Natural killer cell (primary cell): ENCODE measurements around the gene TMEM183A. TPM values are rescaled to one million over a fixed set of nuclear protein-coding genes. Genes with fewer than 3 reads are reported as not detected.
"Not testable (repeated sequence)": the region's sequence is repeated elsewhere in the genome, so short reads cannot be mapped to it uniquely, and the experiment has no call there.

ENCODE experiments used
- ATAC-seq, 3 donors: fragments of 150-1000 bp in 2 of 3; fragments of 200-7000 bp in 1 of 3; cut with Tn5 transposase; 1 replicate in 1 of 3; 2 replicates in 2 of 3; pipeline ENCODE4 v1.10.0; 2021; ENCODE audit warnings: mild to moderate bottlenecking in 2 of 3, moderate library complexity in 2 of 3
- DNase-seq, 2 donors: peaks; one replicate each; pipeline versions ENCODE4 v3.0.0 to v3.0.0-alpha.2; 2013 to 2021; ENCODE audit warnings: mixed read lengths in 1 of 2
- H3K27ac ChIP-seq: one replicate; pipeline ENCODE4 v1.5.1; 2013; ENCODE audit warnings: mild to moderate bottlenecking, low read length
- H3K27me3 ChIP-seq: one replicate; pipeline ENCODE4 v1.6.1; 2013; ENCODE audit warnings: low read length; ENCODE audit not compliant: control insufficient read depth, insufficient read depth
- H3K36me3 ChIP-seq: one replicate; pipeline ENCODE4 v1.6.1; 2013; ENCODE audit warnings: low read length; ENCODE audit not compliant: control insufficient read depth, insufficient read depth
- H3K4me1 ChIP-seq: one replicate; pipeline ENCODE4 v1.6.1; 2013; ENCODE audit warnings: low read length; ENCODE audit not compliant: control insufficient read depth, insufficient read depth
- H3K4me3 ChIP-seq: one replicate; pipeline ENCODE4 v1.5.1; 2013; ENCODE audit warnings: low read length
- H3K9me3 ChIP-seq: one replicate; pipeline ENCODE4 v1.6.1; 2013; ENCODE audit warnings: low read length; ENCODE audit not compliant: control insufficient read depth, insufficient read depth
- H3K27ac Mint-ChIP-seq, 2 donors: one replicate each; pipeline ENCODE4 v1.8.0; 2022; ENCODE audit warnings: mild to moderate bottlenecking in 2 of 2, mixed read lengths in 2 of 2, moderate library complexity in 1 of 2
- H3K27me3 Mint-ChIP-seq, 2 donors: one replicate each; pipeline ENCODE4 v1.8.0; 2022; ENCODE audit warnings: low read depth in 2 of 2, mixed read lengths in 2 of 2
- H3K36me3 Mint-ChIP-seq: one replicate; pipeline ENCODE4 v1.8.0; 2022; ENCODE audit warnings: mixed read lengths
- H3K4me1 Mint-ChIP-seq, 2 donors: one replicate each; pipeline ENCODE4 v1.8.0; 2022; ENCODE audit warnings: mixed read lengths in 2 of 2
- H3K4me3 Mint-ChIP-seq: one replicate; pipeline ENCODE4 v1.8.0; 2022; ENCODE audit warnings: mild to moderate bottlenecking, moderate library complexity, mixed read lengths
- H3K9me3 Mint-ChIP-seq, 2 donors: one replicate each; pipeline ENCODE4 v1.8.0; 2022; ENCODE audit warnings: mixed read lengths in 2 of 2
- WGBS: methylation state at CpG from one replicate; pipeline ENCODE4 v1.1.7; 2013; ENCODE audit warnings: missing lambda C conversion rate; ENCODE audit not compliant: insufficient coverage; 5-methylcytosine and 5-hydroxymethylcytosine counted together
- intact Hi-C: fragments of 100-400 bp; cut with micrococcal nuclease; formaldehyde crosslinking; loops from one replicate; pipeline ENCODE4 v1.14.2; 2022
- total RNA-seq, 4 donors: library from RNA; stranded (reverse); fragments of 120-200 nt in 1 of 4; gene quantifications; one replicate each; pipeline versions ENCODE4 v1.2.3 to v1.2.4, GENCODE V29; 2013 to 2022
- TF ChIP-seq, protein P1 (sequence below): fragments of 200-600 bp; IDR thresholded peaks from one replicate; pipeline ENCODE4 v1.8.0; 2022; ENCODE audit warnings: antibody characterized with exemption

The TMEM183A gene
- total RNA-seq, 3 donors from 2014 or later (not counting 1 experiment from before 2014, with no cell fraction given), result 127 to 147 (median 143) TPM

DNA sequence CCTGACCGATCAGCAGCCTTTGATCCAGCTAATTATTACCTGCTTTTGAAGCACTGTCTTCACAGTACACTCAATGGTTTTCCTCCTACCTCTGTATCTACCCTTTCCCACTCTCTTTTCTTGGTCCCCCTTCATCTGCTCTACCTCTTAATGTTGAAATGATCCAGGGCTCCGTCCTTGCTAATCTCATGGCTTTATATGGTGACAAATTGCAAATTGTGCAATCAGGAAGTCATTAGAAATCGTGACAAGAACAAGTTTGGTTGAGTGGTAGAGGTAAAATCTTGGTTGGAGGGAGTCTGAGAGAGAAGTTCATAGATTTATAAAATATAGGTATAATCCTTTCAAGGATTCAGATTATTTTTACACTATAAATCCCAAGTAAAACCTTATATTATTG lies 30.5 kb upstream of the TMEM183A start:
- Histone ChIP-seq H3K4me1 (no peaks in the 10 kb centered on the region), H3K36me3 (no peaks in the 10 kb centered on the region), H3K27ac (no peak overlapping the region), H3K27me3 (no peaks in the 10 kb centered on the region), H3K4me3 (no peak overlapping the region), H3K9me3 (no peaks in the 10 kb centered on the region)
- Mint-ChIP-seq H3K4me1 (no peaks in the 10 kb centered on the region), H3K4me3 (no peak overlapping the region), H3K36me3 (no peaks in the 10 kb centered on the region), H3K27ac (no peak overlapping the region), H3K27me3 (peaks cover 33 to 38% of the 10 kb centered on the region in 2 donors), H3K9me3 (no peaks in the 10 kb centered on the region)
- no peak for ATAC-seq
- TF ChIP-seq, protein P1, sequence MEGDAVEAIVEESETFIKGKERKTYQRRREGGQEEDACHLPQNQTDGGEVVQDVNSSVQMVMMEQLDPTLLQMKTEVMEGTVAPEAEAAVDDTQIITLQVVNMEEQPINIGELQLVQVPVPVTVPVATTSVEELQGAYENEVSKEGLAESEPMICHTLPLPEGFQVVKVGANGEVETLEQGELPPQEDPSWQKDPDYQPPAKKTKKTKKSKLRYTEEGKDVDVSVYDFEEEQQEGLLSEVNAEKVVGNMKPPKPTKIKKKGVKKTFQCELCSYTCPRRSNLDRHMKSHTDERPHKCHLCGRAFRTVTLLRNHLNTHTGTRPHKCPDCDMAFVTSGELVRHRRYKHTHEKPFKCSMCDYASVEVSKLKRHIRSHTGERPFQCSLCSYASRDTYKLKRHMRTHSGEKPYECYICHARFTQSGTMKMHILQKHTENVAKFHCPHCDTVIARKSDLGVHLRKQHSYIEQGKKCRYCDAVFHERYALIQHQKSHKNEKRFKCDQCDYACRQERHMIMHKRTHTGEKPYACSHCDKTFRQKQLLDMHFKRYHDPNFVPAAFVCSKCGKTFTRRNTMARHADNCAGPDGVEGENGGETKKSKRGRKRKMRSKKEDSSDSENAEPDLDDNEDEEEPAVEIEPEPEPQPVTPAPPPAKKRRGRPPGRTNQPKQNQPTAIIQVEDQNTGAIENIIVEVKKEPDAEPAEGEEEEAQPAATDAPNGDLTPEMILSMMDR, result no peak
- intact Hi-C loops, result no loop called here
- no peak for DNase-seq
- 34% methylated on average over 3 of the region's 3 CpGs for WGBS

DNA sequence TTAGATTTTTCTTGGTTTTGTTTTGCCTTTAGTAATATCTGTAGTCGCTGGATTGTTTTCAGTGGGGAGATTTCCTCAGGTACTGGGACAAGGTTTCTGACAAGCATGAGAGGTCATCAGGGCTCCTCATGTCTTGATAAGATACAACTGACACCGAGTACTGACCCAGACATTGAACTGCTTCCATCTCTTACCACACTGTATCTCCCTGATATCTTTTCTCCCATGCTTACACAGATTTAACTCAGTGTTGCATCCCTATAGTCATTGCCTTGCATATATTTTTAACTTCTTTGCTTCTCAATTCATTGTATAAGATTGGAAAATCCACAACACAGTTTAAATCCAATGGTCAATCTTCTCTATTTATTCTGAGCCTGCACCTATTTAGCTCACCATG lies 27.7 kb upstream of the TMEM183A start:
- DNase-seq (no peak), ATAC-seq (no peak)
- no peak overlapping the region for H3K4me3 Mint-ChIP-seq
- Histone ChIP-seq H3K9me3 (no peaks in the 10 kb centered on the region), H3K4me3 (no peak overlapping the region), H3K36me3 (no peaks in the 10 kb centered on the region), H3K27me3 (no peaks in the 10 kb centered on the region), H3K27ac (no peak overlapping the region), H3K4me1 (no peaks in the 10 kb centered on the region)
- peaks cover 29 to 31% of the 10 kb centered on the region in 2 donors for H3K27me3 Mint-ChIP-seq
- no peak overlapping the region for H3K27ac Mint-ChIP-seq
- H3K9me3 Mint-ChIP-seq, result no peaks in the 10 kb centered on the region
- intact Hi-C loops, result no loop called here
- TF ChIP-seq, protein P1, result no peak
- WGBS, result 85% methylated on average over 2 of the region's 2 CpGs
- H3K4me1 Mint-ChIP-seq, result no peaks in the 10 kb centered on the region
- no peaks in the 10 kb centered on the region for H3K36me3 Mint-ChIP-seq

DNA sequence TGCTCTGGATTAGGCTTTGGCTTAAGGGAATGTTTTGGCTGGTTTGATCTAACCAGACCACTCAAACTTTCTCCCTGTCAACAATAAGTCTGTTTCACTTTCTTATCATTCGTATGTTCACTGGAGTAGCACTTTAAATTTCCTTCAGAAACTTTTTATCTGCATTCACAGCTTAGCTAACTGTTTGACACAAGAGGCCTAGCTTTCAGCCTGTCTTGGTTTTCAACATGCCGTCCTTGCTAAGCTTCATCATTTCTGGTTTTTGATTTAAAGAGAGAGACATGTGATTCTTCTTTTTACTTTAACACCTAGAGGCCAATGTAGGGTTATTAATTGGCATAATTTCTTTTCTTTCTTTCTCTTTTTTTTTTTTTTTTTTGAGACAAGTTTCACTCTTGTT lies 25.2 kb upstream of the TMEM183A start:
- no peaks in the 10 kb centered on the region for H3K9me3 ChIP-seq
- WGBS, result 48% methylated on average over 1 of the region's 2 CpGs
- H3K4me3 Mint-ChIP-seq, result no peak overlapping the region
- H3K4me3 ChIP-seq, result no peak overlapping the region
- DNase-seq, result no peak
- H3K27ac ChIP-seq, result no peak overlapping the region
- no peaks in the 10 kb centered on the region for H3K27me3 ChIP-seq
- intact Hi-C loops, result no loop called here
- no peaks in the 10 kb centered on the region for H3K4me1 Mint-ChIP-seq
- H3K9me3 Mint-ChIP-seq, result no peaks in the 10 kb centered on the region
- H3K36me3 ChIP-seq, result no peaks in the 10 kb centered on the region
- no peaks in the 10 kb centered on the region for H3K36me3 Mint-ChIP-seq
- no peaks in the 10 kb centered on the region for H3K4me1 ChIP-seq
- TF ChIP-seq, protein P1, result no peak
- ATAC-seq, result no peak
- no peak overlapping the region for H3K27ac Mint-ChIP-seq
- peaks cover 22 to 26% of the 10 kb centered on the region in 2 donors for H3K27me3 Mint-ChIP-seq

DNA sequence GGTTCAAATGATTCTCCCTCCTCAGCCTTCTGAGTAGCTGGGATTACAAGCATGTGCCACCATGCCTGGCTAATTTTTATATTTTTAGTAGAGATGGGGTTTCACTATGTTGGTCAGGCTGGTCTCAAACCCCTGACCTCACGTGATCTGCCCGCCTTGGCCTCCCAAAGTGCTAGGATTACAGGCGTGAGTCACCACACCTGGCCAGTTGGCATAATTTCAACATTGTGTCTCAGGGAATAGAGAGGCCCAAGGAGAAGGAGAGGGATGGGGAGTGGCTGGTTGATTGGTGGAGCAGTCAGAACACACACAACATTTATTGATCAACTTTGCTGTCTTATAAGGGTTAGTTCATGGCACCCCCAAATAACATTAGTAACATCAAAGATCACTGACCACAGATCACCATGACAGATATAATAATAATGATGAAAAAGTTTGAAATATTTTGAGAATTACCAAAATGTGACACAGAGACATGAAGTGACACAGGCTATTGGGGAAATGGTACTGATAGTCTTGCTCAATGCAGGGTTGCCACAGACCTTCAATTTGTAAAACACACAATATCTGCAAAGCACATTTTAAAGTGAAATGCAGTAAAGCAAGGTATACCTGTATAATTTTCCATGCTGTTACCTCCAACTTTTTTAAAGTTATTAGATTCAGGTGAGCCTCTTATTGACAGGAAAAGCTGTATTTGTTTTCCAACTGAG lies 24.3 kb upstream of the TMEM183A start:
- ATAC-seq (no peak), DNase-seq (no peak)
- H3K27me3 ChIP-seq, result no peaks in the 10 kb centered on the region
- Mint-ChIP-seq H3K4me1 (no peaks in the 10 kb centered on the region), H3K27me3 (peaks cover 15 to 18% of the 10 kb centered on the region in 2 donors), H3K9me3 (no peaks in the 10 kb centered on the region), H3K27ac (no peak overlapping the region), H3K36me3 (no peaks in the 10 kb centered on the region), H3K4me3 (no peak overlapping the region)
- no peaks in the 10 kb centered on the region for H3K4me1 ChIP-seq
- WGBS, result 88% methylated on average over 3 of the region's 3 CpGs
- no peaks in the 10 kb centered on the region for H3K36me3 ChIP-seq
- H3K9me3 ChIP-seq, result no peaks in the 10 kb centered on the region
- no peak overlapping the region for H3K4me3 ChIP-seq
- intact Hi-C loops, result no loop called here
- TF ChIP-seq, protein P1, result no peak
- no peak overlapping the region for H3K27ac ChIP-seq

DNA sequence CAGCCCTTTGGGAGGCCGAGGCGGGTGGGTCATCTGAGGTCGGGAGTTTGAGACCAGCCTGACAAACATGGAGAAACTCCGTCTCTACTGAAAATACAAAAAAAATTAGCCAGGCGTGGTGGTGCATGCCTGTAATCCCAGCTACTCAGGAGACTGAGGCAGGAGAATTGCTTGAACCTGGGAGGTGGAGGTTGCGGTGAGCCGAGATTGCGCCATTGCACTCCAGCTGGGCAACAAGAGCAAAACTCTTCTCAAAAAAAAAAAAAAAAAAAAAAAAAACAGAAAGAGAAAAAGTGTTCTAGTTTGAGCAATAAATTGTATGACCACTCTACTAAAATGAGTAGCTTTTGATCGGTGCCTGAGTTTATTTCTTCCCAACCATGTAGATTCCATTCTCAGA lies 21.1 kb upstream of the TMEM183A start:
- WGBS, result 88% methylated on average over 6 of the region's 9 CpGs
- H3K4me3 Mint-ChIP-seq, DNase-seq, intact Hi-C loops, H3K4me1 Mint-ChIP-seq, H3K9me3 Mint-ChIP-seq, H3K36me3 ChIP-seq, ATAC-seq, H3K27ac Mint-ChIP-seq, H3K4me3 ChIP-seq, H3K36me3 Mint-ChIP-seq, H3K27ac ChIP-seq, H3K9me3 ChIP-seq, H3K27me3 Mint-ChIP-seq, H3K27me3 ChIP-seq, H3K4me1 ChIP-seq: not testable (repeated sequence)
